GM12878 (cell line): ENCODE measurements around the gene ACKR2.

ENCODE experiments used
- CEBPB ChIP-seq, 2 experiments: fragments of 150-350 bp in 1 of 2; IDR thresholded peaks; 2 replicates each; pipeline ENCODE4 v1.6.1; 2012 to 2014; ENCODE audit warnings: low read depth in 2 of 2, low read length in 2 of 2, borderline replicate concordance in 1 of 2, inconsistent platforms in 1 of 2
- CREM ChIP-seq: IDR thresholded peaks from 2 replicates; pipeline ENCODE4 v1.6.1; 2014; ENCODE audit warnings: antibody characterized with exemption, low read depth
- GABPA ChIP-seq: IDR thresholded peaks from 2 replicates; pipeline ENCODE4 v1.6.1; 2014; ENCODE audit warnings: antibody characterized with exemption, low read depth, mild to moderate bottlenecking, inconsistent platforms
- RUNX3 ChIP-seq: IDR thresholded peaks from 2 replicates; pipeline ENCODE4 v1.6.1; 2012; ENCODE audit warnings: low read length, inconsistent platforms
- SUZ12 ChIP-seq: fragments of 200-600 bp; sonication (generic); IDR thresholded peaks from one replicate; pipeline ENCODE4 v1.6.1; 2018; ENCODE audit warnings: antibody characterized with exemption, mild to moderate bottlenecking; ENCODE audit not compliant: unreplicated experiment
- TAF1 ChIP-seq: IDR thresholded peaks from 2 replicates; pipeline ENCODE4 v1.6.1; 2011; ENCODE audit warnings: mild to moderate bottlenecking, low read depth, low read length, borderline replicate concordance
- TBL1XR1 ChIP-seq: IDR thresholded peaks from 2 replicates; pipeline ENCODE4 v1.6.1; 2012; ENCODE audit warnings: low read depth, low read length, improper control_type of control experiment
- TCF7 ChIP-seq: IDR thresholded peaks from 2 replicates; pipeline ENCODE4 v1.6.1; 2014; ENCODE audit warnings: antibody characterized with exemption, borderline replicate concordance
- ZNF384 ChIP-seq: IDR thresholded peaks from 2 replicates; pipeline ENCODE4 v1.6.1; 2012; ENCODE audit warnings: low read depth, mild to moderate bottlenecking, low read length, improper control_type of control experiment, borderline replicate concordance
- TF ChIP-seq, protein P1 (sequence below): fragments of 450-650 bp; formaldehyde crosslinking; IDR thresholded peaks from 2 replicates; pipeline ENCODE4 v1.5.0; 2022; ENCODE audit warnings: mild to moderate bottlenecking, missing genetic modification characterization
- TF ChIP-seq, protein P2 (sequence below), 3 experiments: IDR thresholded peaks in 2 of 3; conservative IDR thresholded peaks in 1 of 3; 2 replicates each; pipeline ENCODE4 v1.5.1; 2011; ENCODE audit warnings: low read depth in 3 of 3, low read length in 3 of 3, mild to moderate bottlenecking in 3 of 3, control low read depth in 2 of 3, moderate library complexity in 2 of 3, inconsistent platforms in 1 of 3, mixed read lengths in 1 of 3; ENCODE audit not compliant: control insufficient read depth in 2 of 3, insufficient read depth in 1 of 3; ENCODE audit errors: extremely low read depth in 1 of 3
- TF ChIP-seq, protein P3 (sequence below): IDR thresholded peaks from 2 replicates; pipeline ENCODE4 v1.6.1; 2012; ENCODE audit warnings: low read depth, low read length, improper control_type of control experiment
- TF ChIP-seq, protein P4 (sequence below): IDR thresholded peaks from 2 replicates; pipeline ENCODE4 v1.6.1; 2011; ENCODE audit warnings: low read depth, low read length, improper control_type of control experiment, borderline replicate concordance

DNA sequence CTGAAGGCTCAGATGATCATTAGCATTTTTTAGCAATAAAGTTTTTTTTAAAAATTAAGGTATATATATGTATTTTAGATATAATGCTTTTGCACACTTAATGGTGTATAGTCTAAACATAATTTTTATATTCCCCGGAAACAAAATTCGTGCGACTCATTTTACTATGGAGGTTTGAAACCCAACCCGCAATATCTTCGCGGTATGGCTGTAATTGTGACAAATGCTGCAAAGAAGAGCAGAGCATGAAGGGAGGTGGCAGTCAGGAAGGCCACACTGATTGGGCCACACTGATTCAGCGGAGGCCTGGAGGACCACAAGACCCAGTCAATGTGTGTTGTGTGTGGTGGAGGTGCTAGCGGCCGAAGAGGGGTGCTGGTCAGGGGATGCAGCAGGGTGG is 70.9 kb downstream of the ACKR2 start:
- TF ChIP-seq, protein P1, sequence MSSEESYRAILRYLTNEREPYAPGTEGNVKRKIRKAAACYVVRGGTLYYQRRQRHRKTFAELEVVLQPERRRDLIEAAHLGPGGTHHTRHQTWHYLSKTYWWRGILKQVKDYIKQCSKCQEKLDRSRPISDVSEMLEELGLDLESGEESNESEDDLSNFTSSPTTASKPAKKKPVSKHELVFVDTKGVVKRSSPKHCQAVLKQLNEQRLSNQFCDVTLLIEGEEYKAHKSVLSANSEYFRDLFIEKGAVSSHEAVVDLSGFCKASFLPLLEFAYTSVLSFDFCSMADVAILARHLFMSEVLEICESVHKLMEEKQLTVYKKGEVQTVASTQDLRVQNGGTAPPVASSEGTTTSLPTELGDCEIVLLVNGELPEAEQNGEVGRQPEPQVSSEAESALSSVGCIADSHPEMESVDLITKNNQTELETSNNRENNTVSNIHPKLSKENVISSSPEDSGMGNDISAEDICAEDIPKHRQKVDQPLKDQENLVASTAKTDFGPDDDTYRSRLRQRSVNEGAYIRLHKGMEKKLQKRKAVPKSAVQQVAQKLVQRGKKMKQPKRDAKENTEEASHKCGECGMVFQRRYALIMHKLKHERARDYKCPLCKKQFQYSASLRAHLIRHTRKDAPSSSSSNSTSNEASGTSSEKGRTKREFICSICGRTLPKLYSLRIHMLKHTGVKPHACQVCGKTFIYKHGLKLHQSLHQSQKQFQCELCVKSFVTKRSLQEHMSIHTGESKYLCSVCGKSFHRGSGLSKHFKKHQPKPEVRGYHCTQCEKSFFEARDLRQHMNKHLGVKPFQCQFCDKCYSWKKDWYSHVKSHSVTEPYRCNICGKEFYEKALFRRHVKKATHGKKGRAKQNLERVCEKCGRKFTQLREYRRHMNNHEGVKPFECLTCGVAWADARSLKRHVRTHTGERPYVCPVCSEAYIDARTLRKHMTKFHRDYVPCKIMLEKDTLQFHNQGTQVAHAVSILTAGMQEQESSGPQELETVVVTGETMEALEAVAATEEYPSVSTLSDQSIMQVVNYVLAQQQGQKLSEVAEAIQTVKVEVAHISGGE (CRISPR knock-in tag) = no peak
- no peak for TF ChIP-seq RUNX3
- no peak for TF ChIP-seq GABPA
- no peak for TF ChIP-seq TCF7
- TF ChIP-seq TBL1XR1 = no peak
- TF ChIP-seq, protein P2, sequence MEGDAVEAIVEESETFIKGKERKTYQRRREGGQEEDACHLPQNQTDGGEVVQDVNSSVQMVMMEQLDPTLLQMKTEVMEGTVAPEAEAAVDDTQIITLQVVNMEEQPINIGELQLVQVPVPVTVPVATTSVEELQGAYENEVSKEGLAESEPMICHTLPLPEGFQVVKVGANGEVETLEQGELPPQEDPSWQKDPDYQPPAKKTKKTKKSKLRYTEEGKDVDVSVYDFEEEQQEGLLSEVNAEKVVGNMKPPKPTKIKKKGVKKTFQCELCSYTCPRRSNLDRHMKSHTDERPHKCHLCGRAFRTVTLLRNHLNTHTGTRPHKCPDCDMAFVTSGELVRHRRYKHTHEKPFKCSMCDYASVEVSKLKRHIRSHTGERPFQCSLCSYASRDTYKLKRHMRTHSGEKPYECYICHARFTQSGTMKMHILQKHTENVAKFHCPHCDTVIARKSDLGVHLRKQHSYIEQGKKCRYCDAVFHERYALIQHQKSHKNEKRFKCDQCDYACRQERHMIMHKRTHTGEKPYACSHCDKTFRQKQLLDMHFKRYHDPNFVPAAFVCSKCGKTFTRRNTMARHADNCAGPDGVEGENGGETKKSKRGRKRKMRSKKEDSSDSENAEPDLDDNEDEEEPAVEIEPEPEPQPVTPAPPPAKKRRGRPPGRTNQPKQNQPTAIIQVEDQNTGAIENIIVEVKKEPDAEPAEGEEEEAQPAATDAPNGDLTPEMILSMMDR (IDR thresholded peaks at IDR 0.05 in 2 of 3, conservative IDR thresholded peaks at IDR 0.05 in 1 of 3; ENCODE audit: control insufficient read depth in 2 of 3, extremely low read depth in 1 of 3, insufficient read depth in 1 of 3, low read depth in 3 of 3, low read length in 3 of 3) = no peak
- TF ChIP-seq, protein P3, sequence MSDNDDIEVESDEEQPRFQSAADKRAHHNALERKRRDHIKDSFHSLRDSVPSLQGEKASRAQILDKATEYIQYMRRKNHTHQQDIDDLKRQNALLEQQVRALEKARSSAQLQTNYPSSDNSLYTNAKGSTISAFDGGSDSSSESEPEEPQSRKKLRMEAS = no peak
- TF ChIP-seq SUZ12 = no peak
- TF ChIP-seq CEBPB (IDR thresholded peaks at IDR 0.05; ENCODE audit: borderline replicate concordance in 1 of 2, low read depth in 2 of 2, low read length in 2 of 2) = no peak
- TF ChIP-seq, protein P4, sequence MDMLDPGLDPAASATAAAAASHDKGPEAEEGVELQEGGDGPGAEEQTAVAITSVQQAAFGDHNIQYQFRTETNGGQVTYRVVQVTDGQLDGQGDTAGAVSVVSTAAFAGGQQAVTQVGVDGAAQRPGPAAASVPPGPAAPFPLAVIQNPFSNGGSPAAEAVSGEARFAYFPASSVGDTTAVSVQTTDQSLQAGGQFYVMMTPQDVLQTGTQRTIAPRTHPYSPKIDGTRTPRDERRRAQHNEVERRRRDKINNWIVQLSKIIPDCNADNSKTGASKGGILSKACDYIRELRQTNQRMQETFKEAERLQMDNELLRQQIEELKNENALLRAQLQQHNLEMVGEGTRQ = no peak
- no peak for TF ChIP-seq TAF1
- no peak for TF ChIP-seq ZNF384
- TF ChIP-seq CREM = no peak
